Hepatocyte (in vitro differentiated cells): ENCODE data around the gene FALEC. TPM values are rescaled to one million over a fixed set of nuclear protein-coding genes. Genes with fewer than 3 reads are reported as not detected.

ENCODE experiments used
- DNase-seq: peaks from one replicate; pipeline ENCODE4 v3.0.0-alpha.2; 2016; ENCODE audit warnings: low spot score
- H2AFZ ChIP-seq: fragments of 200-600 bp; sonication (generic); 2 replicates; pipeline ENCODE4 v1.6.0; 2016; ENCODE audit warnings: antibody characterized with exemption, mild to moderate bottlenecking
- H3K27ac ChIP-seq: fragments of 200-600 bp; sonication (generic); 2 replicates; pipeline ENCODE4 v1.5.1; 2016; ENCODE audit warnings: mild to moderate bottlenecking
- H3K27me3 ChIP-seq: fragments of 200-600 bp; sonication (generic); 2 replicates; pipeline ENCODE4 v1.6.1; 2016
- H3K36me3 ChIP-seq: fragments of 200-600 bp; sonication (generic); replicated peaks from 2 replicates; pipeline ENCODE4 v1.5.1; 2016; ENCODE audit warnings: low read depth; ENCODE audit not compliant: insufficient read depth
- H3K4me1 ChIP-seq: fragments of 200-600 bp; sonication (generic); 2 replicates; pipeline ENCODE4 v1.5.1; 2016; ENCODE audit warnings: mild to moderate bottlenecking, moderate library complexity; ENCODE audit not compliant: insufficient read depth
- H3K4me2 ChIP-seq: fragments of 200-600 bp; sonication (generic); 2 replicates; pipeline ENCODE4 v1.6.0; 2016
- H3K4me3 ChIP-seq: fragments of 200-600 bp; sonication (generic); 2 replicates; pipeline ENCODE4 v1.5.1; 2016; ENCODE audit warnings: mild to moderate bottlenecking
- H3K79me2 ChIP-seq: fragments of 200-600 bp; sonication (generic); 2 replicates; pipeline ENCODE4 v1.6.0; 2017; ENCODE audit warnings: mild to moderate bottlenecking
- H3K9me2 ChIP-seq: fragments of 200-600 bp; sonication (generic); replicated peaks from 2 replicates; pipeline ENCODE4 v1.6.0; 2017; ENCODE audit warnings: mild to moderate bottlenecking; ENCODE audit not compliant: insufficient read depth
- H3K9me3 ChIP-seq: fragments of 200-600 bp; sonication (generic); 2 replicates; pipeline ENCODE4 v1.5.1; 2016; ENCODE audit warnings: low read depth, mild to moderate bottlenecking
- H4K20me1 ChIP-seq: fragments of 200-600 bp; sonication (generic); 2 replicates; pipeline ENCODE4 v1.6.0; 2016; ENCODE audit warnings: mild to moderate bottlenecking; ENCODE audit not compliant: insufficient read depth, poor library complexity, severe bottlenecking
- CTCF ChIP-seq: fragments of 200-600 bp; sonication (generic); IDR thresholded peaks from 2 replicates; pipeline ENCODE4 v1.5.1; 2016; ENCODE audit warnings: antibody characterized with exemption, mild to moderate bottlenecking; ENCODE audit not compliant: poor library complexity
- EZH2 ChIP-seq: fragments of 200-600 bp; sonication (generic); IDR thresholded peaks from 2 replicates; pipeline ENCODE4 v1.6.1; 2016; ENCODE audit warnings: antibody characterized with exemption, mild to moderate bottlenecking, borderline replicate concordance
- EZH2phosphoT487 ChIP-seq: fragments of 200-600 bp; sonication (generic); IDR thresholded peaks from one replicate; pipeline ENCODE4 v1.6.1; 2018; ENCODE audit warnings: antibody characterized with exemption, mild to moderate bottlenecking, low read depth, moderate library complexity; ENCODE audit not compliant: unreplicated experiment, severe bottlenecking
- WGBS: methylation state at CpG from one replicate; pipeline ENCODE4 v1.1.6; 2016; ENCODE audit warnings: low lambda C conversion rate; ENCODE audit errors: missing lambda C conversion rate; 5-methylcytosine and 5-hydroxymethylcytosine counted together
- polyA plus RNA-seq: library from polyadenylated mRNA; unstranded; fragments of >200 nt; fragmentation: Nextera tagmentation; extraction: Ambion mirVana; gene quantifications from 2 replicates; pipeline ENCODE4 v1.2.1, GENCODE V29; 2016
- total RNA-seq: library from RNA; depleted of rRNA; stranded (reverse); fragments of >200 nt; gene quantifications from 2 replicates; pipeline ENCODE4 v1.2.3, GENCODE V29; 2014

FALEC gene
- total and polyA plus RNA-seq, 2 experiments from 2014 or later: 0.39 TPM; not detected in 1

- 48% methylated on average over 3 of the region's 3 CpGs for WGBS
- peak overlapping the region; percentile 29 for H3K4me2 ChIP-seq
Measured at GRCh38 chr1:150476754-150477153, 38.8 kb upstream of the FALEC start.

GRCh38 chr1:150477320-150477719 lies 38.2 kb upstream of the FALEC start:
- no peak overlapping the region for H3K4me3 ChIP-seq
- DNase-seq: no peak
- no peaks in the 10 kb centered on the region for H4K20me1 ChIP-seq
- H3K79me2 ChIP-seq: no peaks in the 10 kb centered on the region
- TF ChIP-seq EZH2: no peak
- TF ChIP-seq EZH2phosphoT487: no peak
- TF ChIP-seq CTCF: no peak
- H3K27ac ChIP-seq: peak overlapping the region; percentile 45
- no peaks in the 10 kb centered on the region for H3K27me3 ChIP-seq
- H3K9me2 ChIP-seq: no peaks in the 10 kb centered on the region
- H3K4me1 ChIP-seq: peaks cover 16% of the 10 kb centered on the region
- no peak overlapping the region for H2AFZ ChIP-seq
- no peaks in the 10 kb centered on the region for H3K9me3 ChIP-seq
- H3K36me3 ChIP-seq: no peaks in the 10 kb centered on the region
- peak overlapping the region; percentile 29 for H3K4me2 ChIP-seq
- 50% methylated on average over 1 of the region's 1 CpG for WGBS

More at GRCh38 chr1:150476754-150477153, 38.8 kb upstream of the FALEC start:
- H3K79me2 ChIP-seq: no peaks in the 10 kb centered on the region
- peaks cover 16% of the 10 kb centered on the region for H3K4me1 ChIP-seq
- H3K9me3 ChIP-seq: no peaks in the 10 kb centered on the region
- H4K20me1 ChIP-seq: no peaks in the 10 kb centered on the region
- DNase-seq: no peak
- H3K4me3 ChIP-seq: no peak overlapping the region
- TF ChIP-seq CTCF (no peak), EZH2phosphoT487 (no peak), EZH2 (no peak)
- no peaks in the 10 kb centered on the region for H3K36me3 ChIP-seq
- H2AFZ ChIP-seq: no peak overlapping the region
- no peaks in the 10 kb centered on the region for H3K9me2 ChIP-seq
- peak overlapping the region; percentile 70 for H3K27ac ChIP-seq
- H3K27me3 ChIP-seq: no peaks in the 10 kb centered on the region

- peaks cover 16% of the 10 kb centered on the region for H3K4me1 ChIP-seq
- no peaks in the 10 kb centered on the region for H3K9me2 ChIP-seq
- no peak overlapping the region for H3K4me3 ChIP-seq
- no peaks in the 10 kb centered on the region for H3K9me3 ChIP-seq
- H3K27me3 ChIP-seq: no peaks in the 10 kb centered on the region
- 44% methylated on average over 4 of the region's 4 CpGs for WGBS
- no peak overlapping the region for H3K4me2 ChIP-seq
- H2AFZ ChIP-seq: no peak overlapping the region
- no peaks in the 10 kb centered on the region for H3K79me2 ChIP-seq
- DNase-seq: peak; percentile 39
- no peak for TF ChIP-seq CTCF
- peak overlapping the region; percentile 45 for H3K27ac ChIP-seq
- H4K20me1 ChIP-seq: no peaks in the 10 kb centered on the region
- H3K36me3 ChIP-seq: no peaks in the 10 kb centered on the region
Measured at GRCh38 chr1:150477733-150478132, 37.8 kb upstream of the FALEC start.

- Histone ChIP-seq H3K4me2 (no peak overlapping the region), H3K27ac (no peak overlapping the region), H3K36me3 (no peaks in the 10 kb centered on the region), H3K79me2 (no peaks in the 10 kb centered on the region), H3K9me3 (no peaks in the 10 kb centered on the region), H3K4me1 (peaks cover 16% of the 10 kb centered on the region), H3K27me3 (no peaks in the 10 kb centered on the region), H3K9me2 (no peaks in the 10 kb centered on the region), H2AFZ (no peak overlapping the region), H3K4me3 (no peak overlapping the region), H4K20me1 (no peaks in the 10 kb centered on the region)
- TF ChIP-seq CTCF: no peak
- 71% methylated on average over 4 of the region's 4 CpGs for WGBS
- DNase-seq: no peak
Measured at GRCh38 chr1:150479370-150479769, 36.2 kb upstream of the FALEC start.
